ENCODE data around the gene SNAPIN. TPM values are rescaled to one million over a fixed set of nuclear protein-coding genes. Genes with fewer than 3 reads are reported as not detected.

The SNAPIN gene
- total and polyA plus RNA-seq, 9 of the 15 experiments (the other 6 are each of a cell fraction or from before 2014, with no cell fraction given) = 11.2 to 43.9 (median 32.3) TPM

- BruUV-seq (replicated peaks) = no TSS peak
- DNase-seq (ENCODE audit: extremely low read depth in 1 of 4, low spot score in 3 of 4) = peak in 1 of 4 experiments; percentile 28
- POLR2A ChIA-PET = interaction anchor here (1.6 kb wide), 1 partner anchor 12 kb away, joined by 4 read pairs; no protein-coding TSS in a partner anchor
- H3K4me3 ChIP-seq = no peak overlapping the region
- FAIRE-seq = no peak
- no peak overlapping the region; a peak in 1 of 4 replicates for H3K9ac ChIP-seq (ENCODE audit: insufficient read depth in 1 of 2, low read depth in 2 of 2, low read length in 2 of 2)
- no peaks in the 10 kb centered on the region; the same call in 1 of the 2 replicates for H4K20me1 ChIP-seq (replicated peaks; ENCODE audit: control insufficient read depth, insufficient read depth, low read length)
- no peak overlapping the region for H2AFZ ChIP-seq (ENCODE audit: low read depth, low read length)
- no peak for ATAC-seq
- peaks cover 0 to 23% of the 10 kb centered on the region in 2 experiments; a peak in 3 of 5 replicates for H3K4me1 ChIP-seq (replicated peaks in 1 of 2; ENCODE audit: control insufficient read depth in 2 of 2, insufficient read depth in 2 of 2, low read length in 2 of 2)
- 0% methylated on average over 2 of the region's 10 CpGs for WGBS (ENCODE audit: insufficient coverage, low coverage, missing lambda C conversion rate)
- H3K36me3 ChIP-seq (ENCODE audit: control insufficient read depth, insufficient read depth, low read length) = no peaks in the 10 kb centered on the region
- peaks cover 33 to 59% of the 10 kb centered on the region in 2 experiments; a peak in 4 of 5 replicates for H3K27me3 ChIP-seq (ENCODE audit: control insufficient read depth in 2 of 2, insufficient read depth in 2 of 2, low read length in 2 of 2)
- in situ Hi-C loops (cut with MboI) (no loop called here), intact Hi-C loops (cut with micrococcal nuclease) (no loop called here)
- no peaks in the 10 kb centered on the region for H3K79me2 ChIP-seq (ENCODE audit: control insufficient read depth, insufficient read depth, low read length)
- no peak overlapping the region for H3K4me2 ChIP-seq (ENCODE audit: insufficient read depth, low read length)
- CTCF ChIA-PET (ENCODE audit: low intra/inter-chr PET ratio) = interaction anchor here (0.5 kb wide), 1 partner anchor 306 kb away, joined by 3 read pairs; the partner anchor contains the start of gene RAB13
- H3K27ac ChIP-seq (ENCODE audit: extremely low read depth, low read depth, low read length) = no peak overlapping the region
- no peaks in the 10 kb centered on the region for H3K9me3 ChIP-seq (replicated peaks; ENCODE audit: control insufficient read depth, insufficient read depth, low read depth, low read length)
- no peaks in the 10 kb centered on the region for H3K9me1 ChIP-seq (ENCODE audit: control insufficient read depth, insufficient read depth, low read length)
- TF ChIP-seq MTA2 (IDR thresholded peaks at IDR 0.05; ENCODE audit: low read depth) = no peak
- TF ChIP-seq ZBTB1 (CRISPR knock-in tag; IDR thresholded peaks at IDR 0.05; ENCODE audit: borderline replicate concordance, low read depth) = no peak
- no peak for TF ChIP-seq BMI1 (IDR thresholded peaks at IDR 0.05; ENCODE audit: low read length)
Observed at GRCh38 chr1:153680120-153680403, 21.6 kb downstream of the SNAPIN start.

GRCh38 chr1:153682730-153683129, 24.2 kb downstream of the SNAPIN start:
- Histone ChIP-seq H3K27ac (ENCODE audit: extremely low read depth, low read depth, low read length) (no peak overlapping the region), H3K9me1 (ENCODE audit: control insufficient read depth, insufficient read depth, low read length) (no peaks in the 10 kb centered on the region), H3K4me2 (ENCODE audit: insufficient read depth, low read length) (no peak overlapping the region), H3K4me1 (replicated peaks in 1 of 2; ENCODE audit: control insufficient read depth in 2 of 2, insufficient read depth in 2 of 2, low read length in 2 of 2) (peaks cover 0 to 27% of the 10 kb centered on the region in 2 experiments; a peak in 4 of 5 replicates), H3K4me3 (no peak overlapping the region), H3K9ac (ENCODE audit: insufficient read depth in 1 of 2, low read depth in 2 of 2, low read length in 2 of 2) (no peak overlapping the region), H3K36me3 (ENCODE audit: control insufficient read depth, insufficient read depth, low read length) (no peaks in the 10 kb centered on the region), H3K27me3 (ENCODE audit: control insufficient read depth in 2 of 2, insufficient read depth in 2 of 2, low read length in 2 of 2) (peaks cover 33 to 59% of the 10 kb centered on the region in 2 experiments; a peak in 4 of 5 replicates), H4K20me1 (replicated peaks; ENCODE audit: control insufficient read depth, insufficient read depth, low read length) (no peaks in the 10 kb centered on the region; the same call in 1 of the 2 replicates), H3K79me2 (ENCODE audit: control insufficient read depth, insufficient read depth, low read length) (no peaks in the 10 kb centered on the region), H3K9me3 (replicated peaks; ENCODE audit: control insufficient read depth, insufficient read depth, low read depth, low read length) (no peaks in the 10 kb centered on the region), H2AFZ (ENCODE audit: low read depth, low read length) (no peak overlapping the region)
- FAIRE-seq (no peak), ATAC-seq (no peak), DNase-seq (ENCODE audit: extremely low read depth in 1 of 4, low spot score in 3 of 4) (no peak)
- in situ Hi-C loops (cut with MboI) (no loop called here), intact Hi-C loops (cut with micrococcal nuclease) (no loop called here)
- CTCF ChIA-PET (ENCODE audit: low intra/inter-chr PET ratio) = no interaction called here
- POLR2A ChIA-PET = interaction anchor here (0.6 kb wide), 1 partner anchor 159 kb away, joined by 3 read pairs; no protein-coding TSS in a partner anchor
- WGBS (ENCODE audit: insufficient coverage, low coverage, missing lambda C conversion rate) = 3% methylated on average over 7 of the region's 7 CpGs
- BruUV-seq (replicated peaks) = no TSS peak
- no peak for TF ChIP-seq THRAP3 (IDR thresholded peaks at IDR 0.05; ENCODE audit: borderline replicate concordance)
- TF ChIP-seq ZNF263 (CRISPR knock-in tag; IDR thresholded peaks at IDR 0.05; ENCODE audit: borderline replicate concordance) = peak; percentile 25; the same call in 1 of the 2 replicates

Data from K562 (cell line).